ENCODE results near the gene TOX2. TPM values are rescaled to one million over a fixed set of nuclear protein-coding genes. Genes with fewer than 3 reads are reported as not detected.
A peak's percentile ranks its signal among the peaks of the same experiment; 100 is the strongest.

Gene TOX2
- total and polyA plus RNA-seq, 2 of the 4 experiments (the other 2 are of a cell fraction), result 1.3 to 17.5 TPM

- Histone ChIP-seq H3K9me3 (ENCODE audit: control insufficient read depth, insufficient read depth, low read length) (peaks cover 9% of the 10 kb centered on the region), H2BK120ac (ENCODE audit: low read depth, low read length) (no peak overlapping the region), H3K18ac (ENCODE audit: low read depth, low read length) (no peak overlapping the region), H3K36me3 (ENCODE audit: control insufficient read depth, insufficient read depth, low read length) (no peaks in the 10 kb centered on the region), H4K5ac (ENCODE audit: low read depth, low read length) (no peak overlapping the region), H3K9ac (ENCODE audit: low read depth, low read length) (no peak overlapping the region), H4K8ac (ENCODE audit: low read depth in 2 of 2, low read length in 2 of 2) (no peak overlapping the region), H2AK5ac (ENCODE audit: low read depth, low read length) (no peak overlapping the region), H3K79me1 (ENCODE audit: low read depth in 1 of 2, low read length in 2 of 2) (no peaks in the 10 kb centered on the region), H3K9me1 (ENCODE audit: insufficient read depth, low read length) (no peaks in the 10 kb centered on the region), H2BK5ac (ENCODE audit: low read depth, low read length, poor library complexity, severe bottlenecking) (no peak overlapping the region), H4K20me1 (ENCODE audit: insufficient read depth, low read length) (no peaks in the 10 kb centered on the region), H3K27me3 (ENCODE audit: control insufficient read depth, insufficient read depth, low read length) (peaks cover 20% of the 10 kb centered on the region), H3K4me2 (ENCODE audit: low read depth, low read length) (no peak overlapping the region), H2AFZ (replicated peaks; ENCODE audit: low read length, poor library complexity) (no peak overlapping the region), H2AK9ac (replicated peaks; ENCODE audit: low read depth, low read length, poor library complexity) (no peak overlapping the region), H2BK20ac (ENCODE audit: low read depth, low read length) (no peak overlapping the region), H3K14ac (replicated peaks; ENCODE audit: low read depth, low read length) (no peak overlapping the region), H3K23ac (ENCODE audit: low read depth, low read length) (no peak overlapping the region), H3K27ac (ENCODE audit: insufficient read depth, low read length) (no peak overlapping the region), H3K4me3 (ENCODE audit: insufficient read depth, low read depth, low read length) (no peak overlapping the region), H3K4me1 (ENCODE audit: control insufficient read depth, insufficient read depth, low read length) (0 out of 2 replicates have a peak, but pooled peaks cover 1% of the 10 kb centered on the region), H3K4ac (ENCODE audit: low read depth, low read length) (no peak overlapping the region), H3K56ac (ENCODE audit: extremely low read depth, insufficient read depth, low read length) (no peak overlapping the region), H4K91ac (ENCODE audit: insufficient read depth, low read depth, low read length) (no peak overlapping the region), H2BK15ac (ENCODE audit: low read depth, low read length) (no peak overlapping the region)
- dilution Hi-C loops (cut with HindIII; ENCODE audit: low sequenced_read_pairs, unreplicated experiment) (no loop called here), intact Hi-C loops (cut with micrococcal nuclease) (no loop called here), in situ Hi-C loops (cut with MboI; ENCODE audit: low sequenced_read_pairs) (no loop called here)
- ATAC-seq (ENCODE audit: low read depth), result peak; percentile 83
- DNase-seq, result peak; percentile 84
- WGBS, 2 experiments (ENCODE audit: extremely low coverage in 2 of 2, insufficient read length in 1 of 2), result 100% methylated on average over 1 of the region's 7 CpGs; no CpG with 5 or more reads in 1 of the 2 experiments
- no TSS peak for BruUV-seq (replicated peaks)
- ChIA-PET CTCF (interaction anchor here (1.4 kb wide), 1 partner anchor 85 kb away, joined by 3 read pairs; no protein-coding TSS in a partner anchor), POLR2A (ENCODE audit: unreplicated experiment) (no interaction called here)
- TF ChIP-seq CHD1 (IDR thresholded peaks at IDR 0.05; ENCODE audit: low read depth, low read length) (no peak), BHLHE40 (IDR thresholded peaks at IDR 0.05; ENCODE audit: low read depth, low read length) (no peak), NFE2L2 (IDR thresholded peaks at IDR 0.05; ENCODE audit: low read depth, low read length) (no peak), RFX5 (IDR thresholded peaks at IDR 0.05; ENCODE audit: low read depth, low read length) (no peak), MAZ (IDR thresholded peaks at IDR 0.05; ENCODE audit: borderline replicate concordance, low read depth, low read length) (no peak), POLR2A (IDR thresholded peaks at IDR 0.05; ENCODE audit: low read depth, low read length) (no peak), CTCF (conservative IDR thresholded peaks at IDR 0.05; ENCODE audit: low read depth, low read length) (no peak), MXI1 (IDR thresholded peaks at IDR 0.05; ENCODE audit: borderline replicate concordance, low read depth, low read length) (no peak), FOS (IDR thresholded peaks at IDR 0.05; ENCODE audit: low read depth, low read length) (no peak)
Measured at GRCh38 chr20:44104798-44105517, 190.3 kb downstream of the TOX2 start.

Data from IMR-90 (cell line).